ENCODE results near the gene NOD2.

NOD2 gene

DNA sequence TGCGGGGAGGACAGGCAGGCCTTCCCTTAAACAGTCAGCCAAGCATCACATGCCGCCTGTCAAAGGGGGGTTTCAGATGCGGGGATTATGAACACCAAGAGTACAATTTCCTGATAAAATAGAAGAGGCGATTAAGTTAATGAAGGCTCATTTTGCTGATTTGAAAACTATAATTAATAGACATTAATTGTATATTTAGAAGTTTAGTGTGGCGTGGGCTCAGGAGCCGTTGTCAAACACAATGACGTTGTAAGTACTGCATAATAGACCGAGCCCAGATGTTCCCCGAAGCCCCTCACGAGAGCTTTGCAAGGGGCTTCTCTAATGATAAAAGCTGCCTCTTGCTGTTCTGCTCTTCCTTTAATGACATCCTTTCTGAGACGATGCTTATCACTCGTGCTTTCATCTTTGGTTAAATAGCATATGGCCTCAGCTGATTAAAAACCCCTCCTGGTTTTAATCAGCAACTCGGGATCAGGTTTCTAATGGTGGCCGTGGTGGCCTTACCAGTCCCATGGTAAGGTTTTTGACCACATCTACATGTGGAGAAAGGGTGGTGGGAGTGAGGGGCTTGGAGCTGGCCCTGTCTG lies 40.5 kb upstream of the NOD2 start:
- DNase-seq (ENCODE audit: extremely low read depth, low read depth) = no peak
- no peak overlapping the region for H3K4me3 ChIP-seq (replicated peaks; ENCODE audit: low read depth, low read length)
- TF ChIP-seq, protein P1, sequence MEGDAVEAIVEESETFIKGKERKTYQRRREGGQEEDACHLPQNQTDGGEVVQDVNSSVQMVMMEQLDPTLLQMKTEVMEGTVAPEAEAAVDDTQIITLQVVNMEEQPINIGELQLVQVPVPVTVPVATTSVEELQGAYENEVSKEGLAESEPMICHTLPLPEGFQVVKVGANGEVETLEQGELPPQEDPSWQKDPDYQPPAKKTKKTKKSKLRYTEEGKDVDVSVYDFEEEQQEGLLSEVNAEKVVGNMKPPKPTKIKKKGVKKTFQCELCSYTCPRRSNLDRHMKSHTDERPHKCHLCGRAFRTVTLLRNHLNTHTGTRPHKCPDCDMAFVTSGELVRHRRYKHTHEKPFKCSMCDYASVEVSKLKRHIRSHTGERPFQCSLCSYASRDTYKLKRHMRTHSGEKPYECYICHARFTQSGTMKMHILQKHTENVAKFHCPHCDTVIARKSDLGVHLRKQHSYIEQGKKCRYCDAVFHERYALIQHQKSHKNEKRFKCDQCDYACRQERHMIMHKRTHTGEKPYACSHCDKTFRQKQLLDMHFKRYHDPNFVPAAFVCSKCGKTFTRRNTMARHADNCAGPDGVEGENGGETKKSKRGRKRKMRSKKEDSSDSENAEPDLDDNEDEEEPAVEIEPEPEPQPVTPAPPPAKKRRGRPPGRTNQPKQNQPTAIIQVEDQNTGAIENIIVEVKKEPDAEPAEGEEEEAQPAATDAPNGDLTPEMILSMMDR (IDR thresholded peaks at IDR 0.05; ENCODE audit: low read depth, low read length, missing control alignments) = no peak

DNA sequence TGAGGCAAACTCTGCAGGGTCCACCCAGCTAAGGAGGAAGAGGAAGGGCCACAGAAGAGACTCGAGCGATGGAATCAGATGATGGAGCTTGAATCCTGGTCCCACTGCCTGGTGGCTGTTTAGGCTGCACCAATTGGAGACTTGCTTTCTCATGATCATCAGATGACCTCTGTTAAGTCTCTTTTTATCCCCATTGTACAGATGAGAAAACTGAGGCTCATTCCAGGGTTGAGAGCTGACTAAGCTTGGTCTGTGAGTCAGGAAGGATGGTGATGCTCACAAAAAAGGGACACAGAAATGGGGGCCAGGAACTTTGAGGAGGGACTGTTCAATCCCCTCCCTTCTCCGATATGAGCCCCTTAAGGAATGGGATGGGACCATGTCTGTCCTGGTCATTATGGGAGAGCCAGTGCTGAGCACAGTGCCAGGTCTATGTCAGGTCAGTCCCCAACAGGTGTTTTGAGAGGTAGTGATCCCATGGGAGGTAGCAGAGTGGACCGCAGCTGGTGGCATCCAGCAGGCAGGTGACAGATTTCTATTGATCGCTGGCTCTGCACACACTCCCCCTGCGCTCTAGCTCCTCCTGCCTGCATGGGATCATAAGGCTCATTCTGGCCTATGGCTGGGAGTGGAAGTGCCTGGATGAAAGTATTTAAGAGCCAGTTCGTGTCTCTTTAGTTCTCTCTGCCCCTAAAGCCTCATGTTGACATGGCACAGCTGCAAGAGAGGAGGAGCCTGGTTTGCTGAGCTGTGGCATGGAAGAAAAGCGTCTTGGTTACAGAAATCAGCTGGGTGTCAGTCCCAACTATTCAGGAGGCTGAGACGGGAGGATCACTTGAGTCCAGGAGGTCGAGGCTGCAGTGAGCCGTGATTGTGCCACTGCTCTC lies 39.5 kb upstream of the NOD2 start:
- DNase-seq (ENCODE audit: extremely low read depth, low read depth) = no peak
- TF ChIP-seq, protein P1 (IDR thresholded peaks at IDR 0.05; ENCODE audit: low read depth, low read length, missing control alignments) = no peak
- H3K4me3 ChIP-seq (replicated peaks; ENCODE audit: low read depth, low read length) = no peak overlapping the region

DNA sequence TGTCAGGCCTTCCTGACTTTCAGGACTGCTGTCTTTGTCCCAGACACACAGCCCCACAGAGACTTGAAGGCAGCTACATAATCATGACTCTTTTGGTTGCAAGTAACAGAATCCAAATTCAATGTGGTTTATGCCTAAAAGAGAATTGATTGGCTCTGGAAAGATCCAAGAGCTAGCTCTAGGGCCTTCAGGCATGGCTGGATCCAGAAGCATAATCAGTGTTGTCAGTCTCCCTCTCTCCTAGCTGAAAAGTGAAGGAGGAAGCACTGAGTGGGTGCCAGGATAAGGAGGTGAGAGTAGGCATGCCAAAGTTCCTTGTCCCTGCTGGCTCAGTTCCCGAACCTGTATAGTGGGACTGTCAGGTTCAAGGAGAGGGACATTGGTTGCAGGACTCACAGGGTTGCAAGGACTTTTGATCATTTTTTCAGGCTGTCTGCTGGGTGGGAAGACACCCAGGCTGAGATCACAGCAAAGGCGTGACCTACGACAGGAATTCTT lies 37.8 kb upstream of the NOD2 start:
- no peak for DNase-seq (ENCODE audit: extremely low read depth, low read depth)
- no peak overlapping the region for H3K4me3 ChIP-seq (replicated peaks; ENCODE audit: low read depth, low read length)
- TF ChIP-seq, protein P1 (IDR thresholded peaks at IDR 0.05; ENCODE audit: low read depth, low read length, missing control alignments) = no peak

DNA sequence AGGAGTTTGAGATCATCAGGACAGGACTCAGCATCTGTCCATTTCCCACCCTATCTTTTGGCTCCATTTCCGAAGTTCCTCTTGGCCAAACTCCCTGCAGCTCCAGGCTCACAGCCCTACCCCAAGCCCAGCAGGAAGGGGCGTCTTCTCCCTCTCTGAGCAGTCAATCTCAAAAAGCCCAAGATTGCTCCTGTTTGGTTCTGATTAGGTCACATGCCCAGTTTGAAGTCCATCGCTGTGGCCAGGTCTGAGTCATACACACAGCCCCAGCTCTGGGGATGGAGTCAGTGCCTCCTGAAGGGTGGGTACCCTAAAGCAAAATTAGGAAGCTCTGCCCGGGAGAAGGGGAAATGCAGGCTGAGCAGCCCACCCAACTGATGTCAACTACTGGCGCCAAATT lies 36.2 kb upstream of the NOD2 start:
- TF ChIP-seq, protein P1 (IDR thresholded peaks at IDR 0.05; ENCODE audit: low read depth, low read length, missing control alignments) = no peak
- DNase-seq (ENCODE audit: extremely low read depth, low read depth) = no peak
- H3K4me3 ChIP-seq (replicated peaks; ENCODE audit: low read depth, low read length) = no peak overlapping the region

DNA sequence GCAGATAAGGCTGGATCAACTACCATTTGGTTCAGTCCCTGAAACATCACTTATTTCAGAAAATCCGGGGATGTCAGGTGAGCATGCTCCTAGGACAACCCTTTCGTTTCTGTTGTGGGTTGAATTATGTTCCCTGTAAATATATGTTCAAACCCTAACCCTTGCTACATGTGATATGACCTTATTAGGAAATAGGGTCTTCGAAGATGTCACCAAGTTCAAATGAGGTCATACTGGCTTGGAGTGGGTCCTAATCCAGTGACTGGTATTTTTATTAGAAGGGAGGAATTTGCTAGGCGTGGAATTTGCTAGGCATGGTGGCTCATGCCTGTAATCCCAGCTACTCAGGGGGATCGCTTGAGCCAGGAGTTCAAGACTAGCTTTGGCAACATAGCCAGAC lies 33.6 kb upstream of the NOD2 start:
- DNase-seq (ENCODE audit: extremely low read depth, low read depth) = no peak
- TF ChIP-seq, protein P1 (IDR thresholded peaks at IDR 0.05; ENCODE audit: low read depth, low read length, missing control alignments) = no peak
- no peak overlapping the region for H3K4me3 ChIP-seq (replicated peaks; ENCODE audit: low read depth, low read length)

DNA sequence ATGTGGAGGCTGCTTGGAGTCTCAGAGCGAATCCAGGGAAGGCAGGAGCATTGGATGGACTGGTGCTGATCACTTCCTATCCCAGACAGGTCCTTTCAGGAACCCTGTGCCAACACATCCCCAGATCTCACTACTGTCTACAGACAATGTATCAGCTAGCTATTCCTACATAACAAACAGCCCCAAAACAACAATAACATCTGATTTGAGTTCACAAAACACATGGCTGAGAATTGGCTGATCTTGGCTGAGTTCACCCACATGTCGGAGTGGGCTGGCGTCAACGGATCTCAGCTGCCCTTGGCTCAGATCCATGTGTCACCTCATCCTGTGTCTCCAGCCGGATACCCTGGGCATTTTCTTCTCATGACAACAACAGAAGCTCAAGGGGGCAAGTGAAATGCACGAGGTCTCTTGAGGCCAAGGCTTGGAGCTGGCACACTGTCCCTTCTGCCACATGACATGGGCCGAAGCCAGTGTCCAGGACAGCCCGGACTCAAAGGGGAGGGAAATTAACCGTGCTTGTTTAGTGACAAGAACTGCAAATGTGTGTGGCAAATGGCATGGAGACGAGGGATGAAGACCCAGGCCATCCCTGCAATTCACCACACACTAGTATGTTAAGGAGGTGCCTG lies 31.0 kb upstream of the NOD2 start:
- DNase-seq (ENCODE audit: extremely low read depth, low read depth) = no peak
- TF ChIP-seq, protein P1 (IDR thresholded peaks at IDR 0.05; ENCODE audit: low read depth, low read length, missing control alignments) = no peak
- H3K4me3 ChIP-seq (replicated peaks; ENCODE audit: low read depth, low read length) = no peak overlapping the region
